Spinal cord (tissue), 10 donors: ENCODE data around the gene WDTC1. TPM values are rescaled to one million over a fixed set of nuclear protein-coding genes. Genes with fewer than 3 reads are reported as not detected.

Experiments used
- DNase-seq, 6 donors: peaks; one replicate each; pipeline versions ENCODE4 v3.0.0 to v3.0.0-alpha.2; 2013 to 2015; ENCODE audit warnings: low spot score in 6 of 6, low read depth in 4 of 6
- H3K27ac ChIP-seq: one replicate; pipeline ENCODE4 v1.5.1; 2013; ENCODE audit warnings: low read depth, low read length, control low read depth
- H3K27me3 ChIP-seq: one replicate; pipeline ENCODE4 v1.6.1; 2013; ENCODE audit warnings: low read length; ENCODE audit not compliant: control insufficient read depth, insufficient read depth
- H3K36me3 ChIP-seq: one replicate; pipeline ENCODE4 v1.6.1; 2013; ENCODE audit warnings: low read length; ENCODE audit not compliant: control insufficient read depth, insufficient read depth
- H3K4me1 ChIP-seq: one replicate; pipeline ENCODE4 v1.6.1; 2013; ENCODE audit warnings: low read length; ENCODE audit not compliant: control insufficient read depth, insufficient read depth
- H3K4me3 ChIP-seq: one replicate; pipeline ENCODE4 v1.5.1; 2013; ENCODE audit warnings: low read depth, low read length, control low read depth
- H3K9me3 ChIP-seq: one replicate; pipeline ENCODE4 v1.6.1; 2013; ENCODE audit warnings: low read length; ENCODE audit not compliant: control insufficient read depth, insufficient read depth
- WGBS: methylation state at CpG from one replicate; pipeline ENCODE4 v1.1.5; 2013; ENCODE audit warnings: missing lambda C conversion rate; ENCODE audit not compliant: insufficient coverage; 5-methylcytosine and 5-hydroxymethylcytosine counted together
- polyA plus RNA-seq, 2 donors: library from polyadenylated mRNA; unstranded; fragments of 120-200 nt; gene quantifications; one replicate each; pipeline ENCODE4 v1.2.1, GENCODE V29; 2013; ENCODE audit not compliant: insufficient read length in 2 of 2
- total RNA-seq, 2 donors: library from RNA; depleted of rRNA in 1 of 2; stranded (reverse); fragments of 120-200 nt in 1 of 2; fragments of >200 nt in 1 of 2; gene quantifications; one replicate each; pipeline versions ENCODE4 v1.2.3 to v1.2.4, GENCODE V29; 2013 to 2014
- donor health status: healthy.

The WDTC1 gene
- total and polyA plus RNA-seq, 4 donors, result 22.3 to 52.0 (median 34.4) TPM

DNA sequence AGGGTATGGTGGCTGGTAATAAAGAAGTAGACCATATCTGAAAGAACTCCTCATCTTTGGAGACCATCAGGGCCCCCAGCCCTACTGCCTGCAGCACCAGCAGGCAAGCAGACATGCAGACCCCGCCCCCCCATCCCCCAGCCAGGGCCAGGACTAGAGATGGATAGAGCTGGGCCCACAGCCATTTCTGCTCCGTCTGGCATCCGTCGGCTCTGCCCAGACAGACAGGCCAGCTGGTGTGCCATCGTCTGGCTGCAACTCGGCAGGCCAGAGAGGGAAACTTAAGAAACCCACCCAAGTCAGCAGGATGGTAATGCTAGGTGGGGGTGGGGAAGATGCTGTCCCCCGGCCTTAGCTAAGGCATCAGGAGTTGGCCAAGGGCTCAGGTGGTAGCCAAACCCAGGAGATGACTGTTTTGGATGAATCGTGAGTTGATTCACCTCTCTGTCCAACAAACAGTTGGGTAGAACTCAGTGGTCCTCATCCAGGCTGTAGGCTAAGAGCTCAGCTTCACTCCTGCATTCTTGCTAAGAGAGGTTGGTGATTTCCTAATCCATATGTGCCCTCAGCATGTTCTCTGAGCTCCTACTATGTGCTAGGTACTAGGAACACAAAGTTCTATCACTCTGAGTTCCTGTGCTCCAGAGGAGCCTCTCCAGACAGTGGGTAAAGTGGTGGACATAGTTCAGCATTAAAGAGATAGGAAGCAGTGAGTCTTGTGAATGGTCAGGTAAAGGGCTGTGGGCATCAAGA, 64.4 kb downstream of the WDTC1 start:
- Histone ChIP-seq H3K27me3 (no peaks in the 10 kb centered on the region), H3K4me1 (peaks cover 51% of the 10 kb centered on the region), H3K4me3 (no peak overlapping the region), H3K36me3 (peaks cover 71% of the 10 kb centered on the region), H3K27ac (peak overlapping the region; percentile 91), H3K9me3 (no peaks in the 10 kb centered on the region)
- peak in 2 of 6 donors; percentile 49 to 90 for DNase-seq
- 60% methylated on average over 8 of the region's 8 CpGs for WGBS

- Histone ChIP-seq H3K36me3 (peaks cover 73% of the 10 kb centered on the region), H3K4me3 (no peak overlapping the region), H3K27ac (peak overlapping the region; percentile 91), H3K9me3 (no peaks in the 10 kb centered on the region), H3K4me1 (peaks cover 51% of the 10 kb centered on the region), H3K27me3 (no peaks in the 10 kb centered on the region)
- WGBS, result 53% methylated on average over 13 of the region's 14 CpGs
- DNase-seq, result peak in 3 of 6 donors; percentile 22 to 89 (median 73)
These were observed 65.2 kb downstream of the WDTC1 start for GRCh38 chr1:27299385-27300271.

- DNase-seq, result peak; percentile 86 to 98 (median 91)
- H3K4me1 ChIP-seq, result peaks cover 51% of the 10 kb centered on the region
- H3K27me3 ChIP-seq, result no peaks in the 10 kb centered on the region
- H3K9me3 ChIP-seq, result no peaks in the 10 kb centered on the region
- WGBS, result 0% methylated on average over 2 of the region's 5 CpGs
- peak overlapping the region; percentile 91 for H3K27ac ChIP-seq
- peaks cover 79% of the 10 kb centered on the region for H3K36me3 ChIP-seq
- no peak overlapping the region for H3K4me3 ChIP-seq
These were observed 66.1 kb downstream of the WDTC1 start for GRCh38 chr1:27300341-27301051.

DNA sequence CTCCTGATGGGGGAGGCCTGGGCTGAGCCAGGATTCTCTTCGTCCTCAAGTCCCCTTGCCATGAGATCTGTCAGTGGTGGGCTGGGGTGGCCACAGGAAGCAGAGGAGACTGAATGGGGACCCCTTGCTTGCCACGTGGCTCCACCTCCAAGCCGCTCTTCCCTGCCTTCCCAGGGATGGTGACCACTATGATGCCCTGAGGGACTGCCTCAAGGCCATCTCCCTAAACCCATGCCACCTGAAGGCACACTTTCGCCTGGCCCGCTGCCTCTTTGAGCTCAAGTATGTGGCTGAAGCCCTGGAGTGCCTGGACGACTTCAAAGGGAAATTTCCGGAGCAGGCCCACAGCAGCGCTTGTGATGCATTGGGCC, 66.6 kb downstream of the WDTC1 start:
- peaks cover 51% of the 10 kb centered on the region for H3K4me1 ChIP-seq
- peaks cover 82% of the 10 kb centered on the region for H3K36me3 ChIP-seq
- no peak for DNase-seq
- H3K27me3 ChIP-seq, result no peaks in the 10 kb centered on the region
- WGBS, result 57% methylated on average over 7 of the region's 8 CpGs
- no peak overlapping the region for H3K4me3 ChIP-seq
- no peaks in the 10 kb centered on the region for H3K9me3 ChIP-seq
- H3K27ac ChIP-seq, result peak overlapping the region; percentile 91

GRCh38 chr1:27301582-27302199, 67.3 kb downstream of the WDTC1 start:
- Histone ChIP-seq H3K27me3 (no peaks in the 10 kb centered on the region), H3K27ac (peak overlapping the region; percentile 91), H3K9me3 (no peaks in the 10 kb centered on the region), H3K36me3 (peaks cover 89% of the 10 kb centered on the region), H3K4me3 (no peak overlapping the region), H3K4me1 (peaks cover 53% of the 10 kb centered on the region)
- WGBS, result 80% methylated on average over 8 of the region's 10 CpGs
- DNase-seq, result no peak

DNA sequence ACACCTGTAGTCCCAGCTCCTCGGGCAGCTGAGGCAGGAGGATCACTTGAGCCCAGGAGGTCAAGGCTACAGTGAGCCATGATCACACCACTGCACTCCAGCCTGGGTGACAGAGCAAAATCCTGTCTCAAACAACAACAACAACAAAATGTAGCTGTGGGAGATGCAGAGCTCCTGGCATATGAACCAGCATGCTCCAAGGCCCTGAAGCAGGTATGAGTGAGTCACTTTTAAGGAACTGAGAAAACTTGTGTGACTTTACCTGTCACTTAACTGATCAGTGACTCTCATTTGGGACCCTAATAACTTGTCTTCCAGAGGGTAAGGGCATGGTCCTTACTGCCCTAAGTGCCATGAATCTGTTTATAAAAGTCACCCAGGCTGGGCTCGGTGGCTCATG, 68.2 kb downstream of the WDTC1 start:
- Histone ChIP-seq H3K9me3 (no peaks in the 10 kb centered on the region), H3K36me3 (peaks cover 89% of the 10 kb centered on the region), H3K27me3 (no peaks in the 10 kb centered on the region), H3K4me1 (peaks cover 53% of the 10 kb centered on the region), H3K27ac (no peak overlapping the region), H3K4me3 (no peak overlapping the region)
- WGBS, result 86% methylated on average over 1 of the region's 2 CpGs
- DNase-seq, result no peak

DNA sequence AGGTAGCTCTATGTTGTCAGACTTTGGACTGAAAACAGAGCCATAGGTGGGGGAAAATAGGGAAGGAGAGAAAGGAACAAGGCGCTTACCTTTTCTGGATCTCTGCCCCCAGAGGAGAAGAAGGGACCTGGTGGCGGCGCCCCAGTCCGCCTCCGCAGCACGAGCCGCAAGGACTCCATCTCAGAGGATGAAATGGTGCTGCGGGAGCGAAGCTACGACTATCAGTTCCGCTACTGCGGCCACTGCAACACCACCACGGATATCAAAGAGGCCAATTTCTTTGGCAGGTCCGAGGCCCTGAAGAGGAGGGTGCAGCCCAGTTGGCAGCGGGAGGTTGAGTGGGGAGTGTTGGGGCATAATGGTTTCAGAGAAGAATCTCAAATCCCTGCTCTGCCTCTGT, 69.1 kb downstream of the WDTC1 start:
- H3K36me3 ChIP-seq, result peaks cover 83% of the 10 kb centered on the region

GRCh38 chr1:27306071-27306470, 71.6 kb downstream of the WDTC1 start:
- 86% methylated on average over 9 of the region's 11 CpGs for WGBS
- Histone ChIP-seq H3K4me3 (no peak overlapping the region), H3K27ac (no peak overlapping the region), H3K36me3 (peaks cover 61% of the 10 kb centered on the region), H3K27me3 (no peaks in the 10 kb centered on the region), H3K4me1 (peaks cover 27% of the 10 kb centered on the region), H3K9me3 (no peaks in the 10 kb centered on the region)
- no peak for DNase-seq

More for the DNA sequence above, 69.1 kb downstream of the WDTC1 start:
- no peak for DNase-seq
- Histone ChIP-seq H3K4me1 (peaks cover 53% of the 10 kb centered on the region), H3K9me3 (no peaks in the 10 kb centered on the region), H3K27ac (no peak overlapping the region), H3K27me3 (no peaks in the 10 kb centered on the region), H3K4me3 (no peak overlapping the region)
- WGBS, result 87% methylated on average over 15 of the region's 15 CpGs
